ENCODE measurements around the gene TREML1.

DNA sequence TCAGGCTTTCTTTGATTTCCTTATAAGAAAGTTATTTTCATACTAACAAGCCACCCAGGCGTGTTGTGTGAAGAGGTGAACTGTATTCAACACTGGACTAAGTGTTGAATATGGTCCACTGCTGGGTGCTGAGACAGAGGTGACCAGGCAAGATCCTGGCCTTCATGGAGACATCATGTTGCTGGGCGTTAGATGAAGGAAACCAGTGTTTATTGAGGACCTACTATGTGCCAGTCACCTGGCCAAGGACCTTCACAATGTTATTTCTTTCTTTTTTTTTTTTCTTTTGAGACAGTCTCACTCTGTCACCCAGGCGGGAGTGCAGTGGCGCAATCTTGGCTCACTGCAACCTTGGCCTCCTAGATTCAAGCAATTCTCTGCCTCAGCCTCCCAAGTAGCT lies 1.9 kb upstream of the TREML1 start:
- TF ChIP-seq, protein P1, sequence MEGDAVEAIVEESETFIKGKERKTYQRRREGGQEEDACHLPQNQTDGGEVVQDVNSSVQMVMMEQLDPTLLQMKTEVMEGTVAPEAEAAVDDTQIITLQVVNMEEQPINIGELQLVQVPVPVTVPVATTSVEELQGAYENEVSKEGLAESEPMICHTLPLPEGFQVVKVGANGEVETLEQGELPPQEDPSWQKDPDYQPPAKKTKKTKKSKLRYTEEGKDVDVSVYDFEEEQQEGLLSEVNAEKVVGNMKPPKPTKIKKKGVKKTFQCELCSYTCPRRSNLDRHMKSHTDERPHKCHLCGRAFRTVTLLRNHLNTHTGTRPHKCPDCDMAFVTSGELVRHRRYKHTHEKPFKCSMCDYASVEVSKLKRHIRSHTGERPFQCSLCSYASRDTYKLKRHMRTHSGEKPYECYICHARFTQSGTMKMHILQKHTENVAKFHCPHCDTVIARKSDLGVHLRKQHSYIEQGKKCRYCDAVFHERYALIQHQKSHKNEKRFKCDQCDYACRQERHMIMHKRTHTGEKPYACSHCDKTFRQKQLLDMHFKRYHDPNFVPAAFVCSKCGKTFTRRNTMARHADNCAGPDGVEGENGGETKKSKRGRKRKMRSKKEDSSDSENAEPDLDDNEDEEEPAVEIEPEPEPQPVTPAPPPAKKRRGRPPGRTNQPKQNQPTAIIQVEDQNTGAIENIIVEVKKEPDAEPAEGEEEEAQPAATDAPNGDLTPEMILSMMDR (conservative IDR thresholded peaks at IDR 0.05 in 1 of 2, IDR thresholded peaks at IDR 0.05 in 1 of 2; ENCODE audit: low read depth in 1 of 2, low read length in 2 of 2): no peak
- no peak for TF ChIP-seq EZH2 (IDR thresholded peaks at IDR 0.05; ENCODE audit: low read length, missing control alignments)
